Activated CD4-positive, alpha-beta T cell treated with anti-CD3 and anti-CD28 coated beads, Interleukin-2, amount 50 U/mL, for 4 hours (primary cell): Measurements from ENCODE around the gene RAB1A.

Source experiments
- DNase-seq, 2 experiments: peaks; one replicate each; pipeline ENCODE4 v3.0.0-alpha.2; 2020

RAB1A gene

DNA sequence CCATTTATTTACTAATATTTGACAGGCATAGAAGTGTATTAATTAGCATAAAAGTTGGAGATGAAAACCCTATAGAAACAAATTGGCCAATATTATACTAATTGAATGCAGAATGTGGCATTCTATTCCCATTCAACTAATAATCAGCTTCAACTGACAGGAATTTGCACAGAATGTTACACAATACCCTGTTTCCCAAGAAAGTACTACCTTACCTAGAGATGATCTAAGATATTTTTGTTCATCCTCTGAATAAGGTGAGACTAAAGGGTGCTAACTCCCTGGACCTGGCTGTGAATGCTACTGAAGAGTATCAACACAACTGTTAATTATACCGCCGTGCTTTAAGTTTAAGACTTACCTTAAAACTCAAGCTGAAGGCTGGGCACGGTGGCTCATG lies 44.8 kb downstream of the RAB1A start:
- DNase-seq = no peak

DNA sequence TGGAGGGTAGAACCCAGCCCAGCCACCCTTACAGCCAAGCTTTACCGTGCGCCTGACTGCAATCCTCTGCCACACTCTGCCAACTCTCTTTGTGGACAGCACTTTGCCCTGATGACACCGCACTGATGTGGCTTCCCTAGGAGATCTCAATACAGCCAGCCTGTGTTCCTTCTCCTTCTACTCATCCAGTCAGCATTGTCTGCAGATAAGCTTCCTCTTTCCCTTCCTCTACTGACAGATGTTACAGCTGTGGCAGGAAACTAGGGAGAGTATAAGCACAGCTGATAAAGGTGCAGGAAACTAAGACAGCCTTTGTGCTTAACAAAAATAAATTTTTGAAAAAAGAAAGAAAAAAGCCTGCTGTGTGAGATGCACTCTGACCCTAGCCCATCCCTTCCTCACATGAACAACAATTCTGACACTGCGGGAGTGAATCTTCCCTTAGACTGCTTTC lies 48.6 kb downstream of the RAB1A start:
- DNase-seq = no peak

DNA sequence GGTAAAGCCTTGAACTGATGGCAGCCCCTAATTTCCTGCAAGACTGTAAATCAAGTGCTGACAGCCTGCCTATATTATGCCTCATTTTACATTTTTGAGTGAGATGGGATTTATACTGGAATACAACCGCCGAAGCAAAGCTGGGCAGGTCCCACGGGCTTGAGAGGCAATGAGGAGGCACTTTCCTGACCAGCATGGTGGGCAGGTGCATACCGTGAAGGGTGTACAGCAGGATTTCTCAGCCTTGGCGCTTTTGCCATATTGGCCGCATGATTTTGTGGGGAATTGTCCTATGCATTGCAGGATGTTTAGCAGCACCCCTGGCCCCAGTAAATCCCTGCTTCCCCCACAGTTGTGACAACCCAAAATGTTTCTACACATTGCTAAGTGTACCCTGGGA lies 50.9 kb downstream of the RAB1A start:
- DNase-seq = no peak

DNA sequence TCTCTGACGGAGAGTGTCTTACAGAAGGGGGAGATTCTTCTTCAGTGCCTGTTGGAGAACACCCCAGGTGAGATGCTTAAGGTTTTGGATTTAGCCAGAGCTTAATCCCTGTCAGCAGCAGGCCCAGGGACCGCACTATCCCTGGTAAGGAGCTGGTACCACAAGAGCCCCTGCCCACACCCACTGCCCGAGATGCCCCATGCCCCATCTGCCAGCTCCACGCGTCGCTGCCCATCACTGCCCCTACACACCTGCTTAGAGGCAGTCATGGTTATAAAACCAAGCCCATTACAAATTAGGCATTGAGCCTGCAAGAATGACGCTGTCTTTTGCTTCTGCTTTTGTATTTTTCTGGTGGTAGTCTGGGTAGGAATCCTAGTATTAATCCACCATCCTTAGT lies 52.0 kb downstream of the RAB1A start:
- no peak for DNase-seq

DNA sequence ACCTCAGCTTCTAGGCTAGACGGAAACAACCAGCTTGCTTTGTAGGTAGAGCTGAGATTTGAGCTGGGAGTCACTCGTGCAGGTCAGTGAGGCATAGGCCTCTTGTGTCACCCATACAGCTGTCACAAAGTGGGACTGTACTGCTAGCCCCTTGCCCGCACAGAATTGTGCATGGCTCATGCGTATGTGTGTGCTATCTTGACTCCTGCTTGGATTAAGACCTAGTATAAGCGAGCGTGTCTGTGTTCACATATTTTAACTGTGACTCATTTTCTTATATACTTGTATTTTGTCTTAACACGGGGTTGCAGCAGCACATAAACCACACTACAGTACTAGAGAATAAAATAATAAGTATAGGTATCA lies 53.6 kb downstream of the RAB1A start:
- no peak for DNase-seq

DNA sequence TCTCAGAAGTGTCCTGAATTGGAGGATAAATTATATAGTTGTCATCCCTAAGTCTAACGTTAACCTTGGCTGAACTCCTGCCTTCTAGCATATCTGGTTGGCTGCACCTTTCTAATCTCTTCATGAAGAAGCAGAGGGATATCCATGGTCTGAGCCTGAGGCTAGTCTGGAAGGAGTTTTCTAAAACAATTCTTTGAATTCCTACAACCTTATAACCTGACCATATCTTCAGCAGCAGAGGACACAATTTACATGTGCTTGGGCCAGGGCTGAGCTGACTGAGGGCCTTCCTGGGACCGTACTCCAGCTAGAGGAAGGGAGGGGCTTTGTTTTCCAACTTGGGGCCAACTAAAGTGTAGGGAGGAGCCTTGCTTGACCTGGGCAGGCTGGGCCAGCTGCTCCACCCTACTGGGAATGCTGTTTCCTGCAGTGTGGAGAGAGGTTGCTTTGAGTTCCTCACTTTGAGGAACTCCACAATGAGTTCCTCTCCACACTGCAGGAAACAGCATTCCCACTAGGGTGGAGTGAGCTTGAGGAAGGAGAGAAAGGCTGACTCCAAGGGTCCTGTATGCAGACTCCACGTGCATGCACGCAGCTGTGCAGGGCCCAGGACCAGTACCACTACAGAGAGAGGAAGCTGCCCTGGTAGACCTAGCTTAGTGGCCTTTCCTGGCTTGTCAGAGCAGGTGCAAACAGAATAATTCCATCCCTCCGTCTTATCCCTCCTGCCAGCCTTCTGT lies 54.1 kb downstream of the RAB1A start:
- DNase-seq = no peak

DNA sequence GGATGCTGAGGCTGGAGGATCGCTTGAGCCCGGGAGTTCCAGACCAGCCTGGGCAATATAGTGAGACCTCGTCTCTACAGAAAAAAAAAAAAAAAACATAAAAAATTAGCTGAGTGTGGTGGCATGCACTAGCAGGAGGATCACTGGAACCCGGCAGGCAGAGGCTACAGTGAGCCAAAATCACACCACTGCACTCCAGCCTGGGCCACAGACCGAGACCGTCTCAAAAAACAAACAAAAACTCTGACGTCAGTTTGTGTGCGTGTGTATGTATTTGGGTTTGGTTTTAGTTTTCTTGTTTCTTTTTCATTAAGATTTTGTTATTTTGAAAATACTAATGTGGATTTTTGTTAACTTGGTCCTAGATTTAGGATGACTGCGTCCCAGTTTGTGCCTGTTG lies 54.7 kb downstream of the RAB1A start:
- no peak for DNase-seq

DNA sequence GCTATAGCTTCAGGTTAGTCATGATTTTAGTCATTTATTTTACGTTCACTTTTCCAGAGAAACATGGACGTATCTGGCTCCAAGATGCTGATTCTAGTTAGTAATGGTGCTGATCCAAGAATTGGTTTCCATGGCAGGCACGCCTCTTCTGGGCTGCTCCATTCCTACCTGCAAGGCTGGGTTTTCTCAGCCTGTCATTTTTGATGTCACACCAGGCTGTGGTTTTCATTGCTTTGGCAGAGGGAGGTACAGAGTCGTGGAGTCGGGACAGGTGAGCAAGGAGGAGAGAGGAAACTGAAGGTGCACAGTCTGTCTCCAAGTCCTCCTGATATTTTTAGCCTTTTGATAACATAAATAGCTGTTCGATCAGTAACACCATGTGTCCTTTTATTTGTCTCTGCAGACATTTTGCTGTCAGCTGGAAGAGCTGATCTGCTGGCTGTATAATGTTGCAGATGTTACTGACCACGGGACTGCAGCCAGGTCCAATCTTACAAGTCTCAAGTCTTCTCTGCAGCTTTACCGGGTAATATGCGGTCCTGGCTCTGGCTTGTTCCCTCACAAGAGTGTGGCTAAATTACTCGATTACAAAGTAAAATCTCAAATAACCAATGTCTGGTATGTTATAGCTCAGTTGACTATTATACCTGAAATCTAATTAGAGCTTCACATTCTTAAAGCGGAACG lies 55.9 kb downstream of the RAB1A start:
- DNase-seq = no peak

DNA sequence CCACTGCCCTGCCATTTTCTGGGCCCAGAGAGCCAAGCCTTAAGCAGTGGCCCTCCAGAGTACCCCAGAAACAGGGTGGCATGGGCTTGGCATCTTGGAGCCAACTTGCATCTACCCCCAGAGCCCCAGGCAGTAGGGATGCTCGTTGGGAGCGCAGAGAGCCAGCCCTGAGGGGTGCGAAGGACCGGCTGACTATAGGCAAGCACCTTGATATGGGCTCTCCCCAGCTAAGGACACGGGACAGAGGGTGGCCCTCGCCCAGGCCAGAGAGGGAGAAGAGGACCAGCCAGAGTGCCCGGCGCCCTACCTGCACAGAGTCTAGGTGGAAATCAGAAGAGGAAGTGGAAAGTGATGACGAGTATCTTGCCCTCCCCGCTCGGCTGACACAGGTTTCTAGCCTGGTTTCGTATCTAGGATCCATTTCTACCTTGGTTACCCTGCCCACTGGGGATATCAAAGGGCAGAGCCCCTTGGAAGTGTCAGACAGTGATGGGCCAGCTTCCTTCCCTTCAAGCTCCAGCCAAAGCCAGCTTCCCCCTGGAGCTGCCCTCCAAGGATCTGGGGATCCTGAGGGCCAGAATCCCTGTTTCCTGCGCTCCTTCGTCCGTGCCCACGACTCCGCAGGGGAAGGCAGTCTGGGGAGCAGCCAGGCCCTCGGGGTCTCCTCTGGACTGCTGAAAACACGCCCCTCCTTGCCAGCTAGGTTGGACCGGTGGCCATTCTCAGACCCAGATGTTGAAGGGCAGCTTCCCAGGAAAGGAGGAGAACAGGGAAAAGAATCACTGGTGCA lies 57.5 kb downstream of the RAB1A start:
- no peak for DNase-seq

DNA sequence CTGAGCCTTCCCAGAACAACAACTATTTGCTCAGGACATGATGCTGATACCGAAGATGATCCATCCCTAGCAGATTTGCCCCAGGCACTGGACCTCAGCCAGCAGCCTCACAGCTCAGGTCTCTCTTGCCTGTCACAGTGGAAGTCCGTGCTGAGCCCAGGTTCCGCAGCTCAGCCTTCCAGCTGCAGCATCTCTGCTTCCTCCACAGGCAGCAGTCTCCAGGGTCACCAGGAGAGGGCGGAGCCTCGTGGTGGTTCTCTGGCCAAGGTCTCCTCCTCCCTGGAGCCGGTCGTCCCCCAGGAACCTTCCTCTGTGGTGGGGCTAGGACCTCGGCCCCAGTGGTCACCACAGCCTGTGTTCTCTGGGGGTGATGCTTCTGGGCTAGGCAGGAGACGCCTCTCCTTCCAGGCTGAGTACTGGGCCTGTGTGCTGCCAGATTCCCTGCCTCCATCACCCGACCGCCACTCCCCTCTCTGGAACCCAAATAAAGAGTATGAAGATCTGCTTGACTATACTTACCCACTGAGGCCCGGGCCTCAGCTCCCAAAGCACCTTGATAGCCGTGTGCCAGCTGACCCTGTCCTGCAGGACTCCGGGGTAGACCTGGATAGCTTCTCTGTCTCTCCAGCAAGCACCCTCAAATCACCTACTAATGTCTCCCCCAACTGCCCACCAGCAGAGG lies 58.3 kb downstream of the RAB1A start:
- no peak for DNase-seq

DNA sequence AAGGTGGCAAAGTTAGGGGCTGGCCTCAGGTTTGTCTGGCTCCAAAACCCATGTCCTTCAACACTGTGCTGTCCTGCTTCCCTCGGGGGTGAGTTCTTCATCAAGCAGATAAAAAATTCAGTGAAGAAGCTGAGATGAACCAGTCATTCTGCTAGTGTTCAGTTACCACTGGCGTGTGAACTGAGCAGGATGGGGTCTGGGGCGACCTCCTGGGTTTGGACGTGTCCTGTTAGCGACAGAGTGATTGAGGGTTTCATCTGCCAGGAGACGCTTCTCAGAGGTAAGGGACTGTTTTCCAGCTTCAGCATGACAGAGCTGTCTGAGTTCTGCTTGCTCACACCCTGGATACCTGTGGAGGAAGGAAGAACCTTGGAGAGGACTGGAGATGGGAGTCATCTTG lies 59.0 kb downstream of the RAB1A start:
- DNase-seq = no peak

DNA sequence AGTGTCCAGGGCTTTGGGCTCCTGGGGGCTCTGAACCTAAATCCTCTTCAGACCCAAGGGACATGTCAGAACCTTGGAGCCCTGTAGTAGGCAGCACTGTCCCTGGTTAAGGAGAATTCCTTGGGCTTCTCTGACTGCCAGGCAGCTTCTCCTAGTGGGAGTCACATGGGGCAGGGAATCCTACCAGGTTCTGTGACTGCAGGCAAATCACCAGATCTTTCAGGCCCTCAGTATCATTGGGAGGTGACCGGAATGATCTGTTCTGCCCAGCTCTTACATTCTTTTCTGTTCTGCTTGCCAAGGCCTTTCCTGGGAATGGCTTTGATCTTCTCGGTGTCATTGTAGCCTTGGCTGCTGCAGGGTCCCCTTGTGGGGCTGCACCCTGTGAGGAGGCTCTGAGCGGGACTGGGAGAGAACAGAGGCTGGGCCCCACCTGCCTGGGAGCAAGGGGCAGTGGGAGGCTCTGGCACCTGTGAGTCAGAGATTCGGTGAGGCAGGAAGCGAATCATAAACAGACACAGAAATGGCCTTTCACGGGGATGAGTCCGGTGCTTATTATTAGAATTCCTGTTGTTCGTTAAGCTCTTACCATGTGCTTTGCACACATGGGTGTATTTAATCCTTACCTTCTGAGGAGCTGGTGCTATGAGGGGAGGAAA lies 59.6 kb downstream of the RAB1A start:
- DNase-seq = no peak

DNA sequence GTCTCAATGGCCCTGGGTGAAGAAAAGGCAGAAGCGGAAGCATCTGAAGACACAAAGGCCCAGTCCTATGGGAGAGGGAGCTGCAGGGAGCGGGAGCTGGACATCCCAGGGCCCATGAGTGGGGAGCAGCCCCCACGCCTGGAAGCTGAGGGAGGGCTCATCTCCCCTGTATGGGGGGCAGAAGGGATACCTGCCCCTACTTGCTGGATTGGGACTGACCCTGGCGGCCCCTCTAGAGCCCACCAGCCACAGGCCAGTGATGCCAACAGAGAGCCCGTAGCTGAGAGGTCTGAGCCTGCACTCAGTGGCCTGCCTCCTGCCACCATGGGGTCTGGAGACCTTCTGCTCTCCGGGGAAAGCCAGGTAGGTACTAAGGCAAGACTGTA lies 60.5 kb downstream of the RAB1A start:
- DNase-seq = no peak

DNA sequence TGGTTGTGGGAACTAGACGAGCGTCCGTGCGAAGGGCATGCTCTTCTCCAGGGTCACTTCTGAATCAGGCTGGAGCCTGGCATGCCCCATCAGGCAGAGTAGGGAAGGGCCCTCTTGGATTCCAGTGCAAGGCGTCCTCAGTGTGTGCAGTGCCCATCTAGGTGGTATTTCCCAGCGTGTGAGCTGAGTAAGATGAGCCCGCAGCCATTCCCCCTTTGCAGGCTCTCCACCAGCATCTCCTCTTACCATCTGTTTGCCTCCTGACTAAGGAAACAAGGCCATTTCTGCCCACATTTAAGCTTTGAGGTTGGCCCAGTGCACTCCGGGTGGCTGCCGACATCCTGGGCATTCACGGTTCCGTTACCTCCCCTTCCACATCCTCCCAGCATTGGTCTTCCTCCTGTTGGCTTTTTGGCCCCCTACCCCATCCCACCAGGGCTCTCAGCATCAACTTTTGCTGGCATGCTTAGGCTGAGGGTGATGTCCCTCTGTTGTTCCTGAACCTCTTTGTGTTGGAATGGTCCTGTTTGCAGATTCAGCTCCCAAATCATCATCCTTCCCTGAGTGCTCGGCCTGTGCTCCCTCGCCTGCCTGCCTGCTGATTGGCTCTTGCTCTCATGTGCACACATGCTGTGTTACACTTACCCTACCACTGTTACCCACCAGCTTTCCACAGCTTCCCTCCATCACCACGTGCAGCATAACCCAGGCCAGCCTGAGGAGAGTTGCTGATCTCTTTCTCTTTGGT lies 61.9 kb downstream of the RAB1A start:
- DNase-seq = no peak

DNA sequence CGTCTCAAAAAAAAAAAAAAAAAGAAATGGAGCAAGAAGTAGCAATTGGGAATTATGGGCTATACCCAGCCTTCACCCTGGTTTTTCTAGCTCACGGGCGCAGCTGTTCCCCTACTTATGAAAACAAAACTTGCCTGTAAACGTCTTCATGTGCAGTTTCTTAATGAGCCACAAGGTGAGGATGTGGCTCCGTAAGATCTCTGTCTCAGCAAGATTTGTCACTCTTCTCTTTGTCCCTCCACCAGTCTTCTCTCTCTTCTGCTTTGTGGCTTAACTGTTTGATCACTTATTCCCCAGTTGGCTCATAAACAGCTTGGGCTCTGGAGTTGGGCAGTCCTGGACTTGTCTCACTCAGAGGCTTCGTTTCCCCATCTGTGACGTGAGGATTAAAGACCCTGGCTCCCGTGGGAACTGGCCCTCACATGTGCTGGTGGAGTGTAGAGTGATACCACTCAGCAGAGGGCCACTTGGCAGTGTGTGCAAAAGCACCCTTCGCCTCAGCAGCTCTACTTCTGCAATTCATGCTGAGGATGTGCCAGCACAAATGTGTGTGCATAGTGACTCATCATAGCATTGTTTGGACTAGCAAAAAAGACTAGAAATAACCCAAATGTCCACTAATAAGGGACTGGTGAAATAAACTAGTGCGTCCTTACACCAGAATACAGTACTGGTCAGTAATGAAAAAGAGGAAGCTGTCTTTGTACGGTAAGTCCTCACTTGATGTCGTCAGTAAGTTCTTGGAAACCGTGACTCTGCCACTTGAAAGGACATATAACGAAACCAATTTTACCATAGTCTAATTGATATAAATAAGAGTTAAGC lies 65.0 kb downstream of the RAB1A start:
- DNase-seq = peak; percentile 21 to 23

DNA sequence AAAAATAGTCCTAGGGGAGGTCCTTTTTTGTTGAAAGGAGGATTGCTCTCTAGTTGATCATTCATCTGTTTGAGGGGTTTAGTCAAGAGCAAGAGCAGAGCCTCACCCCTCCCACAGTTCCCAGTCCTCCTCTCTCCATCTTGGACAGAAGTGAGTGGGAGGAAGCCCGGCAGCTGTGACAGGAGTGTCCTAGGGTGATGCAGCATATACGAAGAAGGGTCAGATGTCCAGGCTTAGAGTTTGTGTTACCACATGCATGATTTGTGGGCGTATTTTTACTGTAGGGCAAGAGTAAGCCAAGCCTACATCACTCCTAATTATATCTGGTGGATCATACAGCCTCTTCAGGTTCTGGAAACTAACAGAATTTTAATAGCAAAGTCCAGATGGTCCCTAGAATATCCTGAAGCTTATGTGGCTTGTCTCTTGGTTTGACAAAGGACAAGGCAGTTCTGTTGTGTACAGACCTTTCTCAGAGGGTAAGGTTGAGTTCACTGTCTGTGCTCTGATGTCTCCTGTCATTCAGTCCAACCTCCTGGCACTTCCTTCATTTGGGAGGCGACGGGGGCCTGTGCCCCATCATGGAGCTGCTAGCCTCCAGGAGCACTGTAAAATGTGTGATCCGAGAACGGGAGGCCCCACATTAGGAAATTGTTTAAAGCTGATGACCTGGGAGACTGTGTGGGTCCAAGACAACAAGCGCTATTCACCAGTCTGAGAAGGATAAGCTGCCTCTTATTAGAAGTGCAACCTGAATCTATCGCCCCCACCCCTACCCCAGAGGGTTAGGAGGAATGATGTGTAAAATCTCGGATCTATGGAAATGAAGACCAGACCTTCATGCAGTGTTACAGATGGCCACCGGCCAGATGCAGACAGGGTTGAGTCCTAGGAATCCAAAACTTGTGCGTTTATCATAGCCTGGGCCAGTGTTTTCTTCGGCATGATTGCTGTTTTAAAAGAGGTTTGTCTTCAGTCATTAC lies 66.8 kb downstream of the RAB1A start:
- no peak for DNase-seq

DNA sequence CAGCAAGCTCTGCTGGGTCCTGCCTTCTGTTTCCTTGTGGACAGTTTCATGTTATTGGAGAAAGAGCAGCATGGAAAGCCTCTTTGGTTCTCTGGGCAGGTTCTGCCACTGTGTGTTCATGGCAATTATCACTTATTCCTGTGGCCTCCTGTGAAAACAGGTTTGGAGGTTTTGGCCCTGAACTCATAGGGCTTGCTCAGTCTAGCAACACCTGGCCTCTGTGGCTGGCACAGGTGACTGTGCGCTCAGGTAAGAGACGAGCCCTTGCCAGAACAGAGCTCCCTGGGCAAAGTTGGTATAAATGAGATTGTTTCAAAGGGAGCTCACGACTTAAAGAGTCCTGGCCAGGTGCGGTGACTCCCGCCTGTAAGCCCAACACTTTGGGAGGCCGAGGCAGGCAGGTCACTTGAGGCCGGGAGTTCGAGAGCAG lies 68.0 kb downstream of the RAB1A start:
- DNase-seq = no peak

DNA sequence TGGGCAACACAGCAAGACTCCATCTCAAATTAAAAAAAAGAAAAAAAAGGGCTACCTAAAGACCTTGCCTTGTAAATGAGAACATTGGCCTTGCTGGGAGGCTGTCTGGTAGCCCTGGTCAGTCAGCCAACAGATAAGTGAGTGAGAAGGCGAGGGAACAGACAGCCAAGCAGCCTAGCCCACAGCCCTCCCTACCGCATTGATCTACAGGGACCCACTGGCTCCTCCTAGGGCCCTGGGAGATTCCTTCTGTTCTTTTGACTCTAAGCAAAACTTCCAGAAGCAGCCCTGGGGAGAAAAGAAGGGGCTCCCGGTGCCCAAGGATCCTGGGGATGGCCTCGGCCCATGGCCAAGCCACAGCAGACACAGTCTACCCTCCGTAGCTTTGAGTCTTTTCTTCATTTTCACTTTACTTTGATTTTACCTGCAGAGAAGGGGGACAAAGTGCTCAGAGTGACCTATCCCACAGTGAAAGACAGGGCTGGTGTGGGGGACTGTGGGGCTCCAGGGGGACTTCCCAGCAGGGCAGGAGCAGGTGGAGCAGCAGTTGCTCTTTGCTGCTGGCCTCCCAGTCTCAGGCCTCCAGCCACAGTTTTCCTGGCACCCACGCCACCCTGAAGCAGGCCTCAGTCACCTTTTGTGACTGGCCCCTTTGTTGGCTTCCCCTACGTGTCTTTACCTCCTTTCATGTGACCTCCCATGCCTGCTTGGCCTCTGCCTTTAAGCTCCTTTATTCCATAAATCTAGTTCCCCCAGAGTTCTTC lies 68.6 kb downstream of the RAB1A start:
- DNase-seq = no peak

DNA sequence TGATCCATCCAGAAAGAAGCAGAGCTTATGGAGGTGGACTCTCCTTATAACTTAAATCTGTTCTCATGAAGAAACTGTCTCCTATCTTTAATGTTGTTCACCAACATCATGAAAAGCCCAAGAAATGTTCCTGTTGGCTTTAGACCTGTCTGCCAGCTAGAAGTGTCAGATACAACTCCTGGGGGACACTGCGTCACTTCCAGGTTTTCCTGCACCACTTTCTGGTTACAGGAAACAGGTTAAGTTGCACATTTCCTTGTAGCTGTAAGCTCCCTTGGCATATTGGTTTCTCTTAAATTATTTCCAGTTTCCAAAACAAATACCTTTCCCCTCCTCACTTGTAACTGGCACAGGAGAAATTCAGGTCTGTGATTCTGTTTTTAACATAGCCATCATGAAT lies 70.8 kb downstream of the RAB1A start:
- no peak for DNase-seq
